DMS53 treated with DMSO at 0.1 percent for 48 hours (cell line): ENCODE results near the gene MAP7D2.
"Not testable (repeated sequence)": the region's sequence is repeated elsewhere in the genome, so short reads cannot be mapped to it uniquely, and the experiment has no call there.

ENCODE experiments used
- DNase-seq: peaks from one replicate; lab custom pipeline; 2025; ENCODE audit not compliant: unreplicated experiment; lab: John Stamatoyannopoulos, UW

The MAP7D2 gene

GRCh38 chrX:20116577-20117240 lies at the start of gene MAP7D2:
TSS of gene MAP7D2 (minus strand) at chrX:20116907. CDS start at chrX:20116879, 28 bp downstream.
- DNase-seq = no peak

- DNase-seq = not testable (repeated sequence)
Measured at GRCh38 chrX:20162516-20162915, 45.8 kb upstream of the MAP7D2 start.

GRCh38 chrX:20159797-20160385 lies 43.2 kb upstream of the MAP7D2 start:
- no peak for DNase-seq

- DNase-seq = no peak
Measured at GRCh38 chrX:20151689-20152088, 35.0 kb upstream of the MAP7D2 start.

DNA sequence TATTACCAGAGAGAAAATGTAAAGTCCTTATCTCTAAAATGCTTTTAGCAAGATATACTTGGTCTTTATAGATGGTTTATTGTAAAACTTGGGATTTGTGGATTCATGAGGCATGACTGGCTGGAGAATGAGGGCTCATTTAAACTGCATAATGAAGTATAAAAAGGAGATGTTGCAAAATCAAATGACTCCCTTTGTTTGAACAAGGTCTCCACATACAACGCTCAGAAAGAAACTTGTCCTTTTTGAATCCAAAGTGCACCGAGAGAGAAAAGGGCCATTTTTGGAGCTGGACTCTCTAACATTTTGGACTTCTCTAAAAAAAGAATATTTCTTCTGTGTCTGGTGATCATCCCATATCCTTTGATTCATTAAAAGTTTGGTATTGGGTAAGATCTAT lies 32.6 kb upstream of the MAP7D2 start:
- no peak for DNase-seq

GRCh38 chrX:20147561-20147960 lies 30.9 kb upstream of the MAP7D2 start:
- peak; percentile 28 for DNase-seq

DNA sequence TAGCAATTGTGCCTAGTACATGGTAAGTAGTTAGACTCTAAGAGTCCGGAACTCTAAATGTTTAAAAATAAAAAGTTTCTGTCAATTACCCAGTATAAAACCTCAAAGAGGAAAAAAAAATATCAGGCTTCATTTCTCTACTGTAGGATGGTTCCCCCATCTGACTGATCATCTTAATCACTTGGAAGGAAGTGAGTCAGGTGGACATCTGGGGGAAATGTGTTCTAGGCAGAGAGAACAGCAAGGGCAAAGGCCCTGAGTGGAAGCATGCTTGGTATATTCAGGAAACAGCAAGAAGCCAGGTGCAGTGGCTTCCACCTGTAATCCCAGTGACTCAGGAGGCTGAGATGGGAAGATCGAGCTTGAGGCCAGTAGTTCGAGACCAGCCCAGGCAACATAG lies 27.8 kb upstream of the MAP7D2 start:
- peak; percentile 29 for DNase-seq

- no peak for DNase-seq
Measured at GRCh38 chrX:20143561-20143960, 26.9 kb upstream of the MAP7D2 start.

DNA sequence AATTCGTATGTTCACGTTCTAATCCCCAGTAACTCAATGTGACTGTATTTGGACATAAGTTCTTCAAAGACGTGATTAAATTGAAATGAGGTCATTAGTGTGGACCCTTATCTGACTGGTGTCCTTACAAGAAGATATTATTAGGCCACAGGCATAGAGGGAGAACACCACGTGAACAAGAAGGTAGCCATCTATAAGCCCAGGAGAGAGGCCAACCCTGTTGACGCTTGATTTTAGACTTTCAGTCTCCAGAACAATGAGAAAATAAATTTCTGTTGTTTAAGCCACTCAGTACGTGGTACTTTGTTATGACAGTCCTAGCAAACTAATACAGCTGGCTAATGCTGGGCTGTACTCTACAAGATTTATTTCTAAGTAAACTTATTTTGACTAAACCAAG lies 26.4 kb upstream of the MAP7D2 start:
- no peak for DNase-seq

- DNase-seq = peak; percentile 95
Measured at GRCh38 chrX:20141281-20142220, 24.8 kb upstream of the MAP7D2 start, which contains the start of gene EIF1AX. TSS of gene EIF1AX (minus strand) at chrX:20141838. CDS start at chrX:20141640, 198 bp downstream.

GRCh38 chrX:20140420-20140819 lies 23.7 kb upstream of the MAP7D2 start:
- DNase-seq = no peak

DNA sequence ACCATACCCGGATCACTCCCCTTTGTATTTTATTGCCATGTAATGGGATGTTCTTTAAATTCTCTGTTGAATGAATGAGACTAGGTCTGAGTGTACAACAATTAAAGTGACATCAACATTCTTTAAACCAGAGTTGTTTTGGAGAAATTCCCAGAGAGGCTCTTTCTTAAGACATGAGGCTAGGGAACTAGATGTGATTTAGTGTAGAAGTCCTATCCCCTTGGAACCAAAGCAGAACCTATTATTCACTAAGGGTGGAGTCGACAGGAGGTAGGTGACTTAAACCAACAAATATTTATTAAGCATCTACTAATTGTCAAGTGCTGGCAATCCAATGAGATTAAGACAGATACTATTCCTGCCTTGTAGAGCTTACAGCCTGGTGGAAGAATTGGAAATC lies 23.3 kb upstream of the MAP7D2 start:
- DNase-seq = no peak

DNA sequence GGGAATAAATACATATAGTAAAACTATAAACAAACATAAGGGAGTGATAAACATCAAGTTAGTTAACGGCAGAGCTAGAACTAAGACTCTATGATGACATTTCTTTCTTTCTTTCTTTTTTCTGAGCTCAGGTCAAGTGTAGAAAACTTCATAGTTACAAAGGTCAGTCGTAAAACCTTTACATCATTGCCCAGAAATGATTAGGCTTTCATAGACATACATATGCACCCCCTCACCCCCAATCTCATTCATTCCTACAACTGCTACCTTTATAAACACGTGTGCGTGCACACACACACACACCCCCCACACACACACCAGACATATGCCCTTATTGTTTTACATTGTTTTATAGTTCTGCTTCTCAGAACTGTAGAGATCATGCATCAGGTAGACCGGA lies 19.2 kb upstream of the MAP7D2 start:
- DNase-seq = no peak

- no peak for DNase-seq
Measured at GRCh38 chrX:20132666-20133065, 16.0 kb upstream of the MAP7D2 start.

GRCh38 chrX:20130357-20130756 lies 13.7 kb upstream of the MAP7D2 start:
- DNase-seq = no peak

- DNase-seq = no peak
Measured at GRCh38 chrX:20129547-20129946, 12.8 kb upstream of the MAP7D2 start.

- DNase-seq = no peak
Measured at GRCh38 chrX:20128670-20129069, 12.0 kb upstream of the MAP7D2 start.

DNA sequence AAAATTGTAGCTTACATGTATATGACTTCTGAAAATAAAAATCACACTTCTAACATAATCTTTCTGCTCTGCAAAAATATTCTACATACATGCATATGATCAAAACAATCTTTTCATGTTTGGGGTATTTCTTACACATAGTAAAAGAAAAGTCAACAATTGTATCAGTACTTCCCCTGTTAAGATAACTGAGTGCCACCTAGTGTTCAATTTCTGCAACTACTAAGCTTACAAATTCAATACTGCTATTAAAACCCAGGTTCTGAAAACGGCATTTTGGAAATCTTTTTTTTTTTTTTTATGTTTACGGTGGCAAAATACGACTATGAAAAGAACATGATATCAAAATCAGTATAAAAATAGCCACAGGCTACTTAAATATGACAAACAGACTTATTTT lies 10.7 kb upstream of the MAP7D2 start:
- DNase-seq = not testable (repeated sequence)

DNA sequence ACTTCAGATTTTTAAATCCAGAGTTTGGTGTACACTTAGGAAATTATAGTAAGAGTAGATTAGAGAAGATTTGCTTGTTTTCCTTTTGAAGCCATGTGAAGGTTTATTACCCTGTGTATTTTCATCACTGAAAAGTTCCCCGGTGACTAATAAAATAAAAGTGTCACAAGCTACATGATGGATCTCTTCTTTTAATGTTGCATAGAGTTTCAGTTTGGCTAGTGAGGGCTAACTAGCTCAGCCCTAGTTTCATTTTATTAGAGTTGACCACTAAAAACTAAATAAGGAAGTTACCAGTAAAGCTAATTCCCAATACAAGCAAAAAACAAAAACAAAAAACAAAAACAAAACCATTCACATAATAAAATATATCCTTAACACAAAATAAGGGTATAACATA lies 10.1 kb upstream of the MAP7D2 start:
- DNase-seq = not testable (repeated sequence)

DNA sequence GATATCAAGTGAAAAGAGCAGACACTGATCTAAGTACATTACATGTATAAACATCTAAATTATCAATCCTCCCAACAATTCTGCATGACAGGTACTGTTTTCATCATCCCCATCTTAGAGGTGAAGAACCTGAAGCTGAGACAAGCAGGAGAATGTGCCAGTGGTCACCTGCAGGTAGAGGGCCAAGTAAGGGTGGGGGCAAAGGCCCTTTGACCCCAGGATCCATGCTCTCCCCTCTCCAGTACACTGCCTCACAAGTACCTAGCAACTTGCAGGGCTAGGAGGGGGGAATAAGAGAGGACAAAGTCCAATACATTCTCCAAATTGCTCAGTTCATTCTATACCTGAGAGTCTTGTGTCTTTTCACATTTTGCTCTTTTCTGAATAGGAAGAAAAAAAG lies 8.3 kb upstream of the MAP7D2 start:
- no peak for DNase-seq

DNA sequence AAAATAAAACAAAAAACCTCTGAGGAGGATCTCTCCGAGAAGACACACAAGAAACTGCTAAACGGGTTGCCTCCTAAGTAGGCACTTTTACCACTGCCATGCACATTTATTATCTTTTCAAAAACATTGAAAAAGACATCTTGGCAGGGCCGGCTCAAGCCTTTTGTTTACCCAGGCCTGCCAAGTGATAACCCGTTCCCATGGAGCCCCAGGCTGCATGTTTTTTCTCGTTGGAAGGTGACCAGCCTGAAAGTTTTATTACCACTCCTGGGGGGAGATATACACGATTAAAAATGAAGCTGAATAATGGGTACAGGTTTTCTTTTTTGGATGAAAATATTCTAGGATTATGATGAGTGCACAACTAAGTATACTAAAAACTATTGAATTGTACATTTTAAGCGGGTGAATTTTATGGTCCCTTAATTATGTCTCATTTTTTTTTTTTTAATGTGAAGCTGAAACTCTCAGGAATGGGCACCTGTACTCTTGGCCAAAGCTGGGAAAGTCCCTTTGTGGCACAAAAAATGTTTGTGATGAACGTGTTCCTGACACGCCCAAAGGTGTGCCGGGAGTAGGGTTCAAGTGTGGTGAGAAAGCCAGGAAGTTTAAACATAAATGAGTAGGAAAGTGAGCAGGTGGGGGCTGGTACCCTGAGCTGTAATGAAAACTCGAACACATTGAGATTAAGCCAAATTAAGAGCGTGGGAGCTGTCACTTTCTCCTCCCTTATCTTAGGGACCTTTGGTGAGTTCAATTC lies 1.5 kb upstream of the MAP7D2 start:
- no peak for DNase-seq
